Measurements from ENCODE around the gene KRR1. TPM values are rescaled to one million over a fixed set of nuclear protein-coding genes. Genes with fewer than 3 reads are reported as not detected.
"Not testable (repeated sequence)": the region's sequence is repeated elsewhere in the genome, so short reads cannot be mapped to it uniquely, and the experiment has no call there.

The KRR1 gene
- total RNA-seq, 1 donor from 2014 or later = 56.9 TPM

DNA sequence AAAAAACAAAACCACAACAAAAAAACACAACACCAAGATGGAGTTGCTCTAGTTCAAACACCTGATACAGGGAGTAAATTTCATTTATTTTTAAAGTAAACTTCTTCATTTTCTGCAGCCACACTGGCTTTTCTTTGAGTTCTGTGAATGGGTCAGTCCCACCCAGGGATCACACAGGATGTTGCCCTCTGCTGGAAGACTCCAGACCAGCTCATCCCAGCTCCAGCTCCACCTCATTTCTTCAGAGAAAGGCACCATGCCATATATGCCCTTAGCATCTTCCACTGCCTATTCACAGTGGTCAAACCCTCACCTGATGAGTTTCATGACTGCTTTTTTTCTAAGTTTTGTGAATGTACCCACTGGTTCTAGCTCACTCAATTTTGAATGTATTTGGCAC is 22.9 kb downstream of the KRR1 start:
- peaks cover 11% of the 10 kb centered on the region for H3K36me3 Mint-ChIP-seq (ENCODE audit: low read depth, unreplicated experiment)
- H2AFZ ChIP-seq (ENCODE audit: low read depth, low read length) = no peak overlapping the region
- no peaks in the 10 kb centered on the region for H3K9me3 Mint-ChIP-seq (ENCODE audit: unreplicated experiment)
- H3K27me3 Mint-ChIP-seq (ENCODE audit: low read depth, unreplicated experiment) = no peaks in the 10 kb centered on the region
- FAIRE-seq (peak; percentile 13), DNase-seq (ENCODE audit: low read depth) (peak; percentile 29)
- H3K4me3 Mint-ChIP-seq (ENCODE audit: unreplicated experiment) = no peak overlapping the region
- peak overlapping the region; percentile 71 for H3K4me2 ChIP-seq (ENCODE audit: low read length)
- H3K27me3 ChIP-seq (ENCODE audit: insufficient read depth, low read length) = no peaks in the 10 kb centered on the region
- no peak overlapping the region for H3K9ac ChIP-seq (ENCODE audit: low read length)
- H3K9me3 ChIP-seq (ENCODE audit: insufficient read depth, low read depth, low read length) = no peaks in the 10 kb centered on the region
- H3K4me1 Mint-ChIP-seq (ENCODE audit: low read depth, unreplicated experiment) = peaks cover 27% of the 10 kb centered on the region
- peaks cover 96% of the 10 kb centered on the region for H3K79me2 ChIP-seq (ENCODE audit: insufficient read depth, low read length)
- peaks cover 64% of the 10 kb centered on the region for H4K20me1 ChIP-seq (ENCODE audit: insufficient read depth, low read length)
- no peak overlapping the region for H3K27ac Mint-ChIP-seq (ENCODE audit: unreplicated experiment)
- H3K4me1 ChIP-seq (ENCODE audit: insufficient read depth, low read length) = peaks cover 50% of the 10 kb centered on the region
- peaks cover 46% of the 10 kb centered on the region for H3K36me3 ChIP-seq (ENCODE audit: insufficient read depth, low read length)
- H3K4me3 ChIP-seq (ENCODE audit: insufficient read depth, low read depth, low read length) = no peak overlapping the region
- TF ChIP-seq, protein P1, sequence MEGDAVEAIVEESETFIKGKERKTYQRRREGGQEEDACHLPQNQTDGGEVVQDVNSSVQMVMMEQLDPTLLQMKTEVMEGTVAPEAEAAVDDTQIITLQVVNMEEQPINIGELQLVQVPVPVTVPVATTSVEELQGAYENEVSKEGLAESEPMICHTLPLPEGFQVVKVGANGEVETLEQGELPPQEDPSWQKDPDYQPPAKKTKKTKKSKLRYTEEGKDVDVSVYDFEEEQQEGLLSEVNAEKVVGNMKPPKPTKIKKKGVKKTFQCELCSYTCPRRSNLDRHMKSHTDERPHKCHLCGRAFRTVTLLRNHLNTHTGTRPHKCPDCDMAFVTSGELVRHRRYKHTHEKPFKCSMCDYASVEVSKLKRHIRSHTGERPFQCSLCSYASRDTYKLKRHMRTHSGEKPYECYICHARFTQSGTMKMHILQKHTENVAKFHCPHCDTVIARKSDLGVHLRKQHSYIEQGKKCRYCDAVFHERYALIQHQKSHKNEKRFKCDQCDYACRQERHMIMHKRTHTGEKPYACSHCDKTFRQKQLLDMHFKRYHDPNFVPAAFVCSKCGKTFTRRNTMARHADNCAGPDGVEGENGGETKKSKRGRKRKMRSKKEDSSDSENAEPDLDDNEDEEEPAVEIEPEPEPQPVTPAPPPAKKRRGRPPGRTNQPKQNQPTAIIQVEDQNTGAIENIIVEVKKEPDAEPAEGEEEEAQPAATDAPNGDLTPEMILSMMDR (IDR thresholded peaks at IDR 0.05; ENCODE audit: insufficient read depth, low read depth, low read length) = peak; percentile 49
- TF ChIP-seq EZH2 (IDR thresholded peaks at IDR 0.05; ENCODE audit: insufficient read depth, low read length) = no peak
- peak overlapping the region; percentile 58 for H3K27ac ChIP-seq (ENCODE audit: low read depth, low read length)

- no peak overlapping the region for H3K9ac ChIP-seq (ENCODE audit: low read length)
- H3K36me3 ChIP-seq (ENCODE audit: insufficient read depth, low read length) = peaks cover 39% of the 10 kb centered on the region
- FAIRE-seq (no peak), DNase-seq (ENCODE audit: low read depth) (no peak)
- H3K79me2 ChIP-seq (ENCODE audit: insufficient read depth, low read length) = peaks cover 96% of the 10 kb centered on the region
- no peaks in the 10 kb centered on the region for H3K9me3 Mint-ChIP-seq (ENCODE audit: unreplicated experiment)
- H3K4me1 Mint-ChIP-seq (ENCODE audit: low read depth, unreplicated experiment) = peaks cover 33% of the 10 kb centered on the region
- H3K4me3 ChIP-seq (ENCODE audit: insufficient read depth, low read depth, low read length) = no peak overlapping the region
- H3K4me1 ChIP-seq (ENCODE audit: insufficient read depth, low read length) = peaks cover 58% of the 10 kb centered on the region
- no peak overlapping the region for H3K4me3 Mint-ChIP-seq (ENCODE audit: unreplicated experiment)
- no peaks in the 10 kb centered on the region for H3K9me3 ChIP-seq (ENCODE audit: insufficient read depth, low read depth, low read length)
- H3K36me3 Mint-ChIP-seq (ENCODE audit: low read depth, unreplicated experiment) = peaks cover 15% of the 10 kb centered on the region
- peaks cover 66% of the 10 kb centered on the region for H4K20me1 ChIP-seq (ENCODE audit: insufficient read depth, low read length)
- H3K27me3 ChIP-seq (ENCODE audit: insufficient read depth, low read length) = no peaks in the 10 kb centered on the region
- H3K27me3 Mint-ChIP-seq (ENCODE audit: low read depth, unreplicated experiment) = no peaks in the 10 kb centered on the region
- no peak overlapping the region for H3K27ac Mint-ChIP-seq (ENCODE audit: unreplicated experiment)
- H3K4me2 ChIP-seq (ENCODE audit: low read length) = peak overlapping the region; percentile 44
- no peak for TF ChIP-seq EZH2 (IDR thresholded peaks at IDR 0.05; ENCODE audit: insufficient read depth, low read length)
- TF ChIP-seq, protein P1 (IDR thresholded peaks at IDR 0.05; ENCODE audit: insufficient read depth, low read depth, low read length) = no peak
- H3K27ac ChIP-seq (ENCODE audit: low read depth, low read length) = peak overlapping the region; percentile 51
- no peak overlapping the region for H2AFZ ChIP-seq (ENCODE audit: low read depth, low read length)
These were observed 24.1 kb downstream of the KRR1 start for GRCh38 chr12:75487308-75487707.

GRCh38 chr12:75484450-75484849 is 27.0 kb downstream of the KRR1 start:
- not testable (repeated sequence) for H3K27me3 ChIP-seq (ENCODE audit: insufficient read depth, low read length); H3K9me3 ChIP-seq (ENCODE audit: insufficient read depth, low read depth, low read length); DNase-seq (ENCODE audit: low read depth); H3K9me3 Mint-ChIP-seq (ENCODE audit: unreplicated experiment); H3K27me3 Mint-ChIP-seq (ENCODE audit: low read depth, unreplicated experiment); FAIRE-seq; H2AFZ ChIP-seq (ENCODE audit: low read depth, low read length)
- Histone ChIP-seq H3K79me2 (ENCODE audit: insufficient read depth, low read length) (peaks cover 84% of the 10 kb centered on the region), H3K27ac (ENCODE audit: low read depth, low read length) (peak overlapping the region; percentile 26), H4K20me1 (ENCODE audit: insufficient read depth, low read length) (peaks cover 56% of the 10 kb centered on the region), H3K9ac (ENCODE audit: low read length) (peak overlapping the region; percentile 90), H3K4me1 (ENCODE audit: insufficient read depth, low read length) (peaks cover 55% of the 10 kb centered on the region), H3K4me2 (ENCODE audit: low read length) (peak overlapping the region; percentile 94), H3K36me3 (ENCODE audit: insufficient read depth, low read length) (peaks cover 17% of the 10 kb centered on the region), H3K4me3 (ENCODE audit: insufficient read depth, low read depth, low read length) (peak overlapping the region; percentile 95)
- H3K4me1 Mint-ChIP-seq (ENCODE audit: low read depth, unreplicated experiment) = peaks cover 40% of the 10 kb centered on the region
- peak overlapping the region; percentile 77 for H3K27ac Mint-ChIP-seq (ENCODE audit: unreplicated experiment)
- H3K36me3 Mint-ChIP-seq (ENCODE audit: low read depth, unreplicated experiment) = peaks cover 13% of the 10 kb centered on the region
- peak overlapping the region; percentile 91 for H3K4me3 Mint-ChIP-seq (ENCODE audit: unreplicated experiment)
